Iris pigment epithelial cell (primary cell): ENCODE results near the gene GADD45G.

Source experiments
- DNase-seq: peaks from one replicate; pipeline ENCODE4 v3.0.0-alpha.2; 2011; ENCODE audit warnings: low read depth

Gene GADD45G

DNA sequence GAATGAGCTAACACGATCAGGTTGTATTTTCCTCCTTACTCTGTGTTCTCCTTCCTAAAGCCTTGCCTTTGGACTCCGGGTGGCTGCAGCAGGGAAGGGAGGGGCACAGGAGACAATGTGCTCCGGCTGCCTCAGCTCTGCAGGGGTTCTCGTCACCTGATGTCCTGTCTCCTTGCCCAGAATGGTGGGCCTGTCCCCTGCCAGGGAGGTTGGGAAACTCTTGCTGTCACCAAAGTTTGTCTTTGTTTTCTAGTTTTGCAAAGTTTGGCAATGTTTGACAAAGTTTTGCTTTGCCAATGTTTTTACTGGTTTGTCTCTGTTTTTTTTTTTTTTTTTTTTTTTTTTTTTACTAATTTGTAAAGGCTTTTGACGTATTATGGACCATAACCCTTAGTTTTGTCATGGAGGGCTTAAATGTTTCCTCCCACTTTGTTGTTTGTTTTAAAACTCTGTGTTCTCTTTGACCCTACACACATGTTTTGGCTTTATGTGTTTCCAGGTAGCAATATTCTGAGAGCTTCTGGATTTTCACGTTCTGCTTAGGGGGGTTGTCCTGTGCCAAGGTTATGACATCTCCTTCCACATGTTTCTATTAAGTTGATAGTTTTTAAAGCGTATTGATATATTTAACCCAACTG lies 49.3 kb downstream of the GADD45G start:
- no peak for DNase-seq

DNA sequence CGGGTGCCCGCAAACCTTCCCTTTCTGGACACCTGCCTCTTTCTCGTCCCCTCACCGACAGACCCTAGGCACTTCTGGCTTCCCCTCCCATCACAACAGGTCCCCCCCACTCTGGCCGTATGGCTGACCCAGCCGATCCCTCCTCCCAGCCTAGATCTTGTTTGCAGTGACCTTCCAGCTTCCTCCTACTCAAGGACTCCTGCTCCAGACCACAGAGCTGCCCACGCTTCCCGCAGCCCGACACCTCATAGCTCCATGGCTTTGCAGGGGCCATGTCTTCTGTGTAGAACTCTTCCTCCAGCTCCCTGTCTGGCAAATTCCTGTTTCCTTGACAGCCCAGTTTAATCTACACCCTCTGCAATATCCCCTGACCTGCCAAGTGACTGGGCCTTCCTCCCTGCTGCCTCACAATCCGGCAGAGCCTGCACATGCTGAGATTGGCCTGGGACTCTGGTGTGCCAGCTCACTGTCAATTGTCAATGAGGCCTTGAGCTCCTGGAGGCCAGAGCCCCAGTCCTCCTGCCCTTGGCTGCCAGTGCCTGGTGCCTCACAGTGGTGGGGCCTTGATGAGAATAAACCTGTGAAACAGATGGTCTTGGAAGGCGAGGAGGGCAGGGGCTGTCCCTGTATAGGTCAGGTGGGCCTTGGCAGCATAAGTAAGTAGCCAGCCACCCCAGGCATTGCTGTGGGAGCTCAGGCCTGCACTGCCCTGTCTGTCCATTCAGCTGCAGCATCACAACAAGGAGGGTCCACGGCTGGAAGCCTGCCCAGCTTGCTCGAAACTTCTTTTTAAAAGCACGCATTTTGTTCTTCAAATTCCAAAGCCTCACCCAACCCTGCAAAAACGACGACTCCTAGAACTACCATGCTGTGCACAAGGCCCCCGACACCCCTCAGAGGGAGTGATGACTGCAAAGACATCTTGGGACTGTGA lies 50.5 kb downstream of the GADD45G start:
- DNase-seq: no peak
